IPS DF 4.7 (cell line): ENCODE measurements around the gene LYL1.

ENCODE experiments used
- DNase-seq: peaks from one replicate; pipeline ENCODE4 v3.0.0-alpha.2; 2013; ENCODE audit warnings: low spot score; ENCODE audit errors: extremely low read depth

The LYL1 gene

GRCh38 chr19:13057147-13057572 lies 45.5 kb downstream of the LYL1 start:
- DNase-seq, result no peak

- no peak for DNase-seq
Measured at GRCh38 chr19:13056052-13056660, 46.5 kb downstream of the LYL1 start.

- DNase-seq, result no peak
Measured at GRCh38 chr19:13055213-13056051, 47.2 kb downstream of the LYL1 start.

- no peak for DNase-seq
Measured at GRCh38 chr19:13054626-13055212, 47.9 kb downstream of the LYL1 start.

GRCh38 chr19:13053761-13054625 lies 48.7 kb downstream of the LYL1 start:
- DNase-seq, result no peak

- no peak for DNase-seq
Measured at GRCh38 chr19:13053238-13053637, 49.4 kb downstream of the LYL1 start.

- DNase-seq, result no peak
Measured at GRCh38 chr19:13052447-13053175, 50.0 kb downstream of the LYL1 start.

GRCh38 chr19:13051557-13052165 lies 51.0 kb downstream of the LYL1 start:
- DNase-seq, result no peak

- no peak for DNase-seq
Measured at GRCh38 chr19:13050274-13050673, 52.4 kb downstream of the LYL1 start.
